Neuronal stem cell (in vitro differentiated cells): ENCODE results near the gene RTF2.
"Not testable (repeated sequence)": the region's sequence is repeated elsewhere in the genome, so short reads cannot be mapped to it uniquely, and the experiment has no call there.

Experiments
- DNase-seq: peaks from one replicate; pipeline ENCODE4 v3.0.0-alpha.2; 2013; ENCODE audit warnings: low spot score
- H2AFZ ChIP-seq: one replicate; pipeline ENCODE4 v1.6.1; 2013; ENCODE audit warnings: mild to moderate bottlenecking, low read length, inconsistent platforms
- H2AK5ac ChIP-seq: 2 replicates; pipeline ENCODE4 v1.6.1; 2013; ENCODE audit warnings: low read depth, mild to moderate bottlenecking, inconsistent platforms, low read length, moderate library complexity, mixed read lengths
- H2BK120ac ChIP-seq: 2 replicates; pipeline ENCODE4 v1.6.1; 2013; ENCODE audit warnings: low read depth, mild to moderate bottlenecking, inconsistent platforms, low read length, moderate library complexity, mixed read lengths
- H2BK12ac ChIP-seq: one replicate; pipeline ENCODE4 v1.6.1; 2013; ENCODE audit warnings: low read length, inconsistent platforms
- H2BK15ac ChIP-seq: 2 replicates; pipeline ENCODE4 v1.6.1; 2013; ENCODE audit warnings: mild to moderate bottlenecking, low read length, inconsistent platforms, mixed read lengths
- H2BK5ac ChIP-seq: one replicate; pipeline ENCODE4 v1.6.1; 2013; ENCODE audit warnings: inconsistent platforms, mild to moderate bottlenecking, low read length, moderate library complexity
- H3K14ac ChIP-seq: one replicate; pipeline ENCODE4 v1.6.1; 2013; ENCODE audit warnings: low read length, inconsistent platforms
- H3K18ac ChIP-seq: 2 replicates; pipeline ENCODE4 v1.6.1; 2013; ENCODE audit warnings: low read length, inconsistent platforms
- H3K23ac ChIP-seq: 2 replicates; pipeline ENCODE4 v1.6.1; 2013; ENCODE audit warnings: low read depth, mild to moderate bottlenecking, mixed read lengths, low read length, inconsistent platforms; ENCODE audit not compliant: poor library complexity
- H3K27ac ChIP-seq: replicated peaks from 3 replicates; pipeline ENCODE4 v1.5.1; 2013; ENCODE audit warnings: low read length, inconsistent platforms
- H3K27me3 ChIP-seq, 3 experiments: 2 replicates each; pipeline ENCODE4 v1.6.1; 2013; ENCODE audit warnings: low read length in 3 of 3, mild to moderate bottlenecking in 2 of 3, inconsistent platforms in 1 of 3, low read depth in 1 of 3, mixed read lengths in 1 of 3, moderate library complexity in 1 of 3; ENCODE audit not compliant: control insufficient read depth in 3 of 3, insufficient read depth in 3 of 3
- H3K36me3 ChIP-seq, 2 donors: replicated peaks in 1 of 2; 2 replicates each; pipeline ENCODE4 v1.6.1; 2013; ENCODE audit warnings: low read length in 2 of 2; ENCODE audit not compliant: control insufficient read depth in 2 of 2, insufficient read depth in 2 of 2
- H3K4ac ChIP-seq: 2 replicates; pipeline ENCODE4 v1.6.1; 2013; ENCODE audit warnings: inconsistent platforms, mild to moderate bottlenecking, low read length, moderate library complexity
- H3K4me1 ChIP-seq, 2 donors: 1 replicate in 1 of 2; 2 replicates in 1 of 2; pipeline ENCODE4 v1.6.1; 2013; ENCODE audit warnings: low read length in 2 of 2, low read depth in 1 of 2; ENCODE audit not compliant: control insufficient read depth in 2 of 2, insufficient read depth in 1 of 2
- H3K4me2 ChIP-seq: one replicate; pipeline ENCODE4 v1.6.1; 2013; ENCODE audit warnings: mild to moderate bottlenecking, low read length, inconsistent platforms; ENCODE audit not compliant: insufficient read depth, poor library complexity, severe bottlenecking
- H3K4me3 ChIP-seq, 2 donors: 2 replicates each; pipeline ENCODE4 v1.5.1; 2013; ENCODE audit warnings: low read length in 2 of 2, mild to moderate bottlenecking in 2 of 2, inconsistent platforms in 1 of 2, moderate library complexity in 1 of 2
- H3K79me1 ChIP-seq: one replicate; pipeline ENCODE4 v1.6.1; 2013; ENCODE audit warnings: low read depth, mild to moderate bottlenecking, inconsistent platforms, low read length, moderate library complexity
- H3K9ac ChIP-seq: one replicate; pipeline ENCODE4 v1.6.1; 2013; ENCODE audit warnings: mild to moderate bottlenecking, low read depth, low read length, inconsistent platforms; ENCODE audit not compliant: poor library complexity
- H3K9me3 ChIP-seq, 2 donors: replicated peaks in 1 of 2; 2 replicates each; pipeline versions ENCODE3 to v1.6.1; 2013; ENCODE audit warnings: low read length in 2 of 2, mild to moderate bottlenecking in 2 of 2, inconsistent platforms in 1 of 2, low read depth in 1 of 2, mixed read lengths in 1 of 2, moderate library complexity in 1 of 2; ENCODE audit not compliant: control insufficient read depth in 2 of 2, insufficient read depth in 1 of 2
- H4K8ac ChIP-seq: one replicate; pipeline ENCODE4 v1.6.1; 2013; ENCODE audit warnings: low read depth, mild to moderate bottlenecking, inconsistent platforms, low read length, moderate library complexity
- H4K91ac ChIP-seq: one replicate; pipeline ENCODE4 v1.6.1; 2013; ENCODE audit warnings: low read length, low read depth, mild to moderate bottlenecking, inconsistent platforms; ENCODE audit not compliant: poor library complexity
- WGBS, 2 donors: extraction: QIAGEN DNeasy Blood & Tissue Kit; methylation state at CpG; one replicate each; pipeline ENCODE4 v1.1.7; 2013; ENCODE audit warnings: missing lambda C conversion rate in 2 of 2, mixed read lengths in 1 of 2; ENCODE audit not compliant: insufficient read length in 2 of 2, insufficient replicate concordance in 1 of 2; ENCODE audit errors: extremely low coverage in 2 of 2; 5-methylcytosine and 5-hydroxymethylcytosine counted together

Gene RTF2

DNA sequence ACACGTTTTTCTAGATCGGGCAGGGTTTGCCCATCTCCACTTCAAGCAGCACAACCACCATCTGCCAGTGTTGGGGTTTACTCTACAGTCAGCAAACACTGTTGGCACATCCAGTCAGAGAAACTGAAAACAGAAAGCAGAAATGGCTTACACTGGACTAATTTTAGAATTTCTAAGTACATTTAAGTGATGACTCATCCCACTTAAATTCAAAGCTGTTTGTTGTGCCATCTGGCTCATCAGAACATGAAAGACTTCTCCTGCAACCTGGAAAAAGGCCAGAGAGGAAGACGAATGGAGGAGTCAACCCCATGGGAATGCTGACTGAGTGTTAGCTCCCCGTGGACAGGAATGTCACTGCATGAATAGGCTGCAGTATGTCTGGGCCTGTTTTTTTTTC lies 86.4 kb downstream of the RTF2 start:
- H3K36me3 ChIP-seq = no peaks in the 10 kb centered on the region
- no peak overlapping the region for H2AFZ ChIP-seq
- no peak overlapping the region for H2AK5ac ChIP-seq
- H3K4me1 ChIP-seq = no peaks in the 10 kb centered on the region
- H3K9ac ChIP-seq = no peak overlapping the region
- no peak overlapping the region for H3K14ac ChIP-seq
- H3K18ac ChIP-seq = no peak overlapping the region
- no peak overlapping the region for H4K91ac ChIP-seq
- no peak overlapping the region for H3K27ac ChIP-seq
- no peak overlapping the region for H2BK120ac ChIP-seq
- no peak overlapping the region for H3K4me3 ChIP-seq
- no peak overlapping the region for H2BK15ac ChIP-seq
- DNase-seq = no peak
- H3K79me1 ChIP-seq = no peaks in the 10 kb centered on the region
- WGBS, 2 donors = no CpG with 5 or more reads among the region's 4 CpGs
- H3K9me3 ChIP-seq = no peaks in the 10 kb centered on the region
- H3K4ac ChIP-seq = no peak overlapping the region
- H4K8ac ChIP-seq = no peak overlapping the region
- no peak overlapping the region for H3K23ac ChIP-seq
- H2BK12ac ChIP-seq = no peak overlapping the region
- peaks cover 0 to 7% (median 0%) of the 10 kb centered on the region in 3 experiments for H3K27me3 ChIP-seq
- H2BK5ac ChIP-seq = no peak overlapping the region
- H3K4me2 ChIP-seq = no peak overlapping the region

DNA sequence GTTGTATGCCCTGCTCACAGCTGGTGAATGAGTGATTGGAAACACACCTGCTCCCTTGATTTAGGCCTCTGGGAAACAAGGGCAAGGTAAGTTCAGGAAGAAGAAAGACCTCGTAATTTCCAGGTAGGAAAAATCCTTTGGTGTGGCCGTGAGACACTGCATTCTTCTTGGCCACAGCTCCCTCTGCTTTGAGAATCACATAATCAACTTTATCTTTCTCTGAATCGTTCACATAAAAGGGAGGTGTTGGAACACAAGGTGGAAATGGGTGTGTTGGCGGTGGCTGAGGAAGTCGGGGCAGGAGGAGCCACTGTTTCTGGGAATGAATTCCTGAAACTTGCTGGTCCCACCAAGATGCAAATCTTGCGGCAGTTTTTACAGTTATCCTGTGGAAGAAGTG lies 90.5 kb downstream of the RTF2 start:
- H2BK120ac ChIP-seq = no peak overlapping the region
- H3K23ac ChIP-seq = no peak overlapping the region
- DNase-seq = no peak
- H3K36me3 ChIP-seq = no peaks in the 10 kb centered on the region
- no peak overlapping the region for H3K4me2 ChIP-seq
- H4K8ac ChIP-seq = no peak overlapping the region
- H4K91ac ChIP-seq = no peak overlapping the region
- no peak overlapping the region for H2AK5ac ChIP-seq
- H3K27me3 ChIP-seq = peaks cover 0 to 5% (median 0%) of the 10 kb centered on the region in 3 experiments
- H3K27ac ChIP-seq = no peak overlapping the region
- H3K14ac ChIP-seq = no peak overlapping the region
- no peaks in the 10 kb centered on the region for H3K4me1 ChIP-seq
- no peak overlapping the region for H2AFZ ChIP-seq
- H3K18ac ChIP-seq = no peak overlapping the region
- H2BK15ac ChIP-seq = no peak overlapping the region
- no peaks in the 10 kb centered on the region for H3K79me1 ChIP-seq
- WGBS, 2 donors = no CpG with 5 or more reads among the region's 6 CpGs
- H3K4ac ChIP-seq = no peak overlapping the region
- H2BK12ac ChIP-seq = no peak overlapping the region
- no peak overlapping the region for H2BK5ac ChIP-seq
- no peak overlapping the region for H3K9ac ChIP-seq
- H3K9me3 ChIP-seq = no peaks in the 10 kb centered on the region
- no peak overlapping the region for H3K4me3 ChIP-seq

DNA sequence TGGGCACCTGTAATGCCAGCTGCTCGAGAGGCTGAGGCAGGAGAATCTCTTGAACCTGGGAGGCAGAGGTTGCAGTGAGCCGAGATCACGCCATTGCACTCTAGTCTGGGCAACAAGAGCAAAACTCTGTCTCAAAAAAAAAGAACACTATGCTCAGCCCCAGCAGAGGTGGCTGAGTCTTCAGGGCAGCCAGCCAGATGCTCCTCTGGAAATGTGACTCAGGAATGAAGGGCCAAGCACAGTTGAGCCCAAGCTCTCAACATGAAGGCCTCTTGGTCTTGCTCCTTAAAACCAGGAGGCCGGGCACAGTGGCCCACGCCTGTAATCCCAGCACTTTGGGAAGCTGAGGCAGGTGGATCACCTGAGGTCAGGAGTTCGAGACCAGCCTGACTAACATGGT lies 96.1 kb downstream of the RTF2 start:
- not testable (repeated sequence) for H3K79me1 ChIP-seq, H2AFZ ChIP-seq, H2AK5ac ChIP-seq, H3K14ac ChIP-seq, H3K23ac ChIP-seq, H3K4me3 ChIP-seq, H3K4me1 ChIP-seq, H4K91ac ChIP-seq, H3K9ac ChIP-seq, H3K4ac ChIP-seq, H3K18ac ChIP-seq, H2BK12ac ChIP-seq, H3K36me3 ChIP-seq, H3K9me3 ChIP-seq, H3K4me2 ChIP-seq, H4K8ac ChIP-seq, H2BK120ac ChIP-seq, DNase-seq, H2BK5ac ChIP-seq, H3K27ac ChIP-seq, H2BK15ac ChIP-seq, H3K27me3 ChIP-seq
- WGBS, 2 donors = no CpG with 5 or more reads among the region's 6 CpGs

DNA sequence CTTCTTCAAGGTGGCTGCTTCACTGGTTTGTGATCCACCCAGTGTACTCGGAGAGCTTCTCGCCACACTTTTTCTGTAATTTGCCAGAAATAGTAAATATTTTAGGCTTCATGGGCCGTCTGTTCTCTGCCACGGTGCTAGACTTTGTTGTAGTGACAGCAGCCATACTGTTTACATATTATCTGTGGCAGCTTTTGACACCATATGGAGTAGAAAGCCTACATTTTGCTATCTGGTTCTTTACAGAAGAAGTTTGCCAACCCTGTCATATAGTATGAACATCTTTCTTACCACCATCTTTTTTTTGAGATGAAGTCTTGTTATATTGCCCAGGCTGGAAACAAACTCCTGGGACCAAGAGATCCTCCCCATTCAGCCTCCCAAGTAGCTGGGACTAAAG lies 97.1 kb downstream of the RTF2 start:
- no peak overlapping the region for H4K8ac ChIP-seq
- no peak overlapping the region for H2AFZ ChIP-seq
- no peak overlapping the region for H2BK5ac ChIP-seq
- no peak overlapping the region for H3K18ac ChIP-seq
- no peak overlapping the region for H3K14ac ChIP-seq
- no peak overlapping the region for H3K4ac ChIP-seq
- H3K79me1 ChIP-seq = no peaks in the 10 kb centered on the region
- H3K27ac ChIP-seq = no peak overlapping the region
- no peaks in the 10 kb centered on the region for H3K36me3 ChIP-seq
- H3K9me3 ChIP-seq = no peaks in the 10 kb centered on the region
- H3K4me3 ChIP-seq = no peak overlapping the region
- no peak overlapping the region for H2BK15ac ChIP-seq
- no peak overlapping the region for H3K4me2 ChIP-seq
- no peak overlapping the region for H3K23ac ChIP-seq
- H3K9ac ChIP-seq = no peak overlapping the region
- H3K27me3 ChIP-seq = no peaks in the 10 kb centered on the region
- no CpG with 5 or more reads among the region's 4 CpGs for WGBS, 2 donors
- DNase-seq = no peak
- H4K91ac ChIP-seq = no peak overlapping the region
- H3K4me1 ChIP-seq = no peaks in the 10 kb centered on the region
- H2BK120ac ChIP-seq = no peak overlapping the region
- H2AK5ac ChIP-seq = no peak overlapping the region
- H2BK12ac ChIP-seq = no peak overlapping the region
